Mucosa of gallbladder (tissue), 1 donor: ENCODE data around the gene RFX2. TPM values are rescaled to one million over a fixed set of nuclear protein-coding genes. Genes with fewer than 3 reads are reported as not detected.
"Not testable (repeated sequence)": the region's sequence is repeated elsewhere in the genome, so short reads cannot be mapped to it uniquely, and the experiment has no call there.

Experiments used
- DNase-seq: peaks from one replicate; pipeline ENCODE4 v3.0.0-alpha.2; 2020; ENCODE audit warnings: low spot score
- total RNA-seq: library from RNA; stranded (reverse); gene quantifications from one replicate; pipeline ENCODE4 v1.2.1, GENCODE V29; 2021
- donor health status: DM: no; HTN: no; CAD: no.

The RFX2 gene
- total RNA-seq, 1 donor from 2014 or later: 8.6 TPM

DNA sequence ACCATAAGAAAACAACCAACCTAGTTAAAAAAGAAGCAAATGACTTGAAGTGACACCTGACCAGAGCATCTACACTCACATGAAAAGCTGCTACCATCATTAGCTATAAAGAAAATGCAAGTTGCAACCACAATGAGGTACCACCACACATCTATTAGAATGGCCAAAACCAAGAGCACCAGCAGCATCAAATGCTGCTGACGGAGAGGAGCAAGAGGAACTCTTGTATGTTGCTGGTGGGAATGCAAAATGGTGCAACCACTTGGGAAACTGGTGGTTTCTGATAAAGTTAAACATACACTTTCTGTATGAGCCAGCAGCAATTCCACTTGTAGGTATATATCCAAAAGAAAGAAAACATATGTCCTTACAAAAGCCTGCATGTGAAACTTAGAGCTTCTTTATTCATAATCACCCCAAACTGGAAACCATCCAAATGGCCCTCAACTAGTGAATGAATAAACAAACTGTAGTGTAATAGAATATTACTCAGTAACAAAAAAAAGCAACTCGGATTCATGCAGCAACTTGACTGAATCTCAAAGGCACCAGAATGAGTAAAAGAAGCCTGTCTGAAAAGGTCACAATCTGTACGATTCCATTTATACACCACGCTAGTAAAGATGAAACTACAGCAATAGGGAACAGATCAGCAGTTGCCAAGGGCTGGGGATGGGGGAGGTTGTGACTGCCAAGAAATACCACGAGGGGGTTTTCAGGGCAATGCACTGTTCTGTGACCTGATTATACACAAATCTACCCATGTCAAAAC lies 71.5 kb downstream of the RFX2 start:
- no peak for DNase-seq

DNA sequence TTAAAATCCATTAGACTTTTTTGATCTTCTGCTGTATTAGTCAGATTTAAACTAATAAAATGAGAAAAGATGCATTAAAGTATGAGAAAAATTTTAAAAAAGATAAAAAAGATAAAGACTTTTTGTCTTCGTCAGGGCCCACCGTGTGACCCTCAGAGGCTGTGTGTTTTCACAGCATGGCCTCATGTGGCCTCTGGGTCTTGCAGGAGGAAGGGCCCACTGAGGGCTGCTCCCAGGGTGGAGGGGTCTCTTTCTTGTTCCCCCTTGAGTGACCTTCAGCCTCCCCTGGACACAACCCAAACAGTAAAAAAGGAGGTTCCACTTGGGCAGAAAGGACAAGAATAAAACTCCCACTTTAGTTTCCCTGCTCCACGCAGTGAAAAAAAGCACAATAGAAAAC lies 75.3 kb downstream of the RFX2 start:
- DNase-seq: no peak

DNA sequence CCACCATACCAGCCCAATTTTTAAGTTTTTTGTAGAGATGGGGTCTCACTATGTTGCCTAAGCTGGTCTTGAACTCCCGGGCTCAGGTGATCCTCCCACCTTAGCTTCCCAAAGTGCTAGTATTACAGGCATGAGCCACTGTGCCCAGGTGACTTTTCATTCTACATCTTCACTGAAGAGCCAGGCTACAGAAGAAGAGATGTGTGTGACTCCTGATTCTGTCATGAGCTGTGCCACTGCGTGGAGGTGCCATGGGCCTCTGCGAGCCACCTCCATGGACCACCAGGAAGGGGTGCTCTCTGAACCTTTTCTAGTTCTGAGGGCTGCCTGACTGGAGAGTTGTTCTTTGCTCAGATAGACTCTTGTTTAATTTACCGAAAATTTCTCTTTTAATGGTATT lies 75.8 kb downstream of the RFX2 start:
- DNase-seq: no peak

DNA sequence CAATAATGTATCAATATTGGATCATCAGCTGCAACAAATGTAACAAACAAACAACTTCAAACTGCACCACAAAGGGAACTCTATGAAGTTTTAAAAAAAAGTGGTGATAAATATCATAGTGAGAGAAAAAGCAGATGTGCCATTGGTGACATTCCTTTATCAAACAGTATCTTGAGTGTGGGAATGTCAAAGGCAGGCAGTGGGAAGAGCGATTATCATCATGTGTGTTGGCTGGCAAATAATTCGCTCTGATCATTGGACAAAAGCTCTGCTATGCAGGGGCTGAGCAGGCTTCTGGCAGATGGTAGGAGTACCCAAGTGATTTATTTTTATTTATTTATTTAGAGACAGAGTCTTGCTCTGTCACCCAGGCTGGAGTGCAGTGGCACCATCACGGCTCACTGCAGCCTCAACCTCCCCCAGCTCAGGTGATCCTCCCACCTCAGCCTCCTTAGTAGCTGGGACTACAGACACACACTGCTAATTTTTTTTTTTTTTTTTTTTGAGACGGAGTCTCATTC lies 76.5 kb downstream of the RFX2 start:
- no peak for DNase-seq

DNA sequence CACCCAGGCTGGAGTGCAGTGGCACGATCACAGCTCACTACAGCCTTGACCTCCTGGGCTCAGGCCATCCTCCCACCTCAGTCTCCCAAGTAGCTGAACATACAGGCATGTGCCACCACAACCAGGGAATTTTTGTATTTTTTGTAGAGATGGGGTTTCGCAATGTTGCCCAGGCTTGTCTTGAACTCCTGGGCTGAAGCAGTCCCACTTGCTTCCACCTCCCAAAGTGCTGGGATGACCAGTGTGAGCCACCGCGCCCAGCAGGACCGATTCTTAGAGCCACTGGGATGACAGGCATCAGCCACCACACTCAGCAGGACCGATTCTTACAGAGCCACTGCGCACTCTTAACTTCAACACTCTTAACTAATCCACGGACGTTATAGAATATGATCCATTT lies 77.5 kb downstream of the RFX2 start:
- no peak for DNase-seq

DNA sequence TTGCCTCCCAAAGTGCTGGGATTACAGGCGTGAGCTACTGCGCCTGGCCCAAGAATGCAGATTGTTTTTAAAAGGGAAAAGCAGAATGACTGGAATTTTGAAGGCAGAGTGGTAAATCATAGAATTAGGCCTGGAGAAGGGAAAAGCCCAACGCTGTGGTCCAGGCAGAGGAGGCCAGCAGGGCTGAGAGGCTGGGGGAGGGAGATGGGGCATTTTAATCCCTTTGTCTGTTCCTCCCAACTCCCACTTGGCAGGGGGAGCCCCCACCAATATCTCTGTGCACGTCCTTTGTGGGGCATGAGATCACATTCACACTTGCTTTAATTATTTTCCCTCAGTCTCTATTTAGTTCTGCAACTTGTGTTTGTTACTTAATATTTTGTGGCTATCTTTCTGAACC lies 77.9 kb downstream of the RFX2 start:
- DNase-seq: no peak

DNA sequence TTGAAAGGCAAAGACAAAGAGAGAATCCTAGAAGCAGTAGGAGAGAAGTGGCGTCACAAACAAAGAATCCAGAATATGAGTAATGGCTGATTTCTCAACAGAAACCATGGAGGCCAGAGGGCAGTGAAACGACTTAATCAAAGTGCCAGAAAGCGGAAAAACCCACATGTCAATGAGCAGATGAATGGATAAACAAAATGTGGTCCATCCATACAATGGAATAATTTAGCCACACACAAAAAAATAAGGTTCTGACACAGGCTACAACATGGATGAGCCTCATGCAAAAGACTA lies 80.1 kb downstream of the RFX2 start:
- no peak for DNase-seq

DNA sequence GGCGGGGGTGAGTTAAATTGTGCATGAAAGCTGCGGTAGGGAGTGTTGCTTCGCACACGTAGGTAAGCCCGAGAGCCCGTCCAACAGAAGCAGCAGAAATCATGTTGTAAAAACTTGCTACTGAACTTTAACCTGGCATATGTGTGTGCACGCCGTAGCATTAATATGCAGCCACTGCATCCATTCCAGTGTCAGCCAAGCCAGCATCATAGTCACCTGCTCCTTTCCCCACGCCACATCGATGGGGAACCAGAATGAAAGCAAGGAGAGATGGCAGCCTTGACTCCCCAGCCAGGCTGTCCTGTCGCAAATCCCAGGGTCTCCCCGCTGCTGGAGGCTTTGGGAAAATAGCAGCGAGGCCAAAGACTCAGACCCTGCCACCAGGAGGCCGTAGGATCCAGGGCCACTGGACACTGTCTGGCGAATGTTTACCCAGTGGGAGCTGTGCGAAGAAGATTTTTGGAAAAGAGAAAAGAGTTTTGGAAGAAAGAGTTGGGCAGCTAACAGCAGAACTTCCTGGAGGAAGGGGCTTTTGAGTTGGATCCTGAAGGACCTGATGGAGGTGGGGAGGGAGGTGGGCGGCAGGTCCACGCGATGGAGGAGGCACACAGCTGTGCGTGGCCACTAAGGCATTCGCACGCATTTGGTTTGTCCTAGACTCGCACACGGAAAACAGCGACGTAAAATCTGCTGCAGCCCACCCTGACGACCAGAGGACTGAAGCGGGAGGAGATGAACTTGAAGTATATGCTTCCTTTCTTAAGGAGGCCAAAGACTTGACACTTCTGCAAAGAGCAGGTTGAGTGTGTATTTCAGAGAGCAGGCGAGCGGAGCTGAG lies 83.7 kb downstream of the RFX2 start:
- DNase-seq: no peak

DNA sequence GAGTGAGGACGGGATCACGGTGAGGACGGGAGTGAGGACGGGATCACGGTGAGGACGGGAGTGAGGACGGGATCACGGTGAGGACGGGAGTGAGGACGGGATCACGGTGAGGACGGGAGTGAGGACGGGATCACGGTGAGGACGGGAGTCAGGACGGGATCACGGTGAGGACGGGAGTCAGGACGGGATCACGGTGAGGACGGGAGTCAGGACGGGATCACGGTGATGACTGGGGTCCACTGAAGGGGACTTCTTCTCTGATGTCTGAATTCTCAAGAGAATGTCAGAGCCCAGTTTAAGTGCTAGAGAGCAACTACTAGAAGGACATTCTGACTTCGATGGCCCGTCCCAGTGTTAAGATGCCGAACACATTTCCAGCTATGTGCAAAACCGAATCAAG lies 85.5 kb downstream of the RFX2 start:
- DNase-seq: not testable (repeated sequence)

DNA sequence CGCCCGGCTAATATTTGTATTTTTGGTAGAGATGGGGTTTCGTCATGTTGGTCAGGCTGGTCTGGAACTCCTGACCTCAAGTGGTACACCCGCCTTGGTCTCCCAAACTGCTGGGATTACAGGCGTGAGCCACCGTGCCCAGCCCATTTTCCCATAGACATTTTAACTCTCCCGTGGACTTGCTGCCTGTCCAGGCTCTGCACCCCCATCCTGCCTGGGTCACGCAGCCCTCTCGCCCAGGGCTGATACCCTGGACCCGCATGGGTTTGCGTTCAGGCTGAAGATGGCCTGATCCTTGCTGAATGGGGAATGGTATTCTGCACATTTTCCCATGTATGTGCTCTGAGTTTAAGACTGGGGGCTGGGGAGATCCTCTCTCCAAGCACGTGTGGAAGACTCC lies 86.4 kb downstream of the RFX2 start:
- no peak for DNase-seq

DNA sequence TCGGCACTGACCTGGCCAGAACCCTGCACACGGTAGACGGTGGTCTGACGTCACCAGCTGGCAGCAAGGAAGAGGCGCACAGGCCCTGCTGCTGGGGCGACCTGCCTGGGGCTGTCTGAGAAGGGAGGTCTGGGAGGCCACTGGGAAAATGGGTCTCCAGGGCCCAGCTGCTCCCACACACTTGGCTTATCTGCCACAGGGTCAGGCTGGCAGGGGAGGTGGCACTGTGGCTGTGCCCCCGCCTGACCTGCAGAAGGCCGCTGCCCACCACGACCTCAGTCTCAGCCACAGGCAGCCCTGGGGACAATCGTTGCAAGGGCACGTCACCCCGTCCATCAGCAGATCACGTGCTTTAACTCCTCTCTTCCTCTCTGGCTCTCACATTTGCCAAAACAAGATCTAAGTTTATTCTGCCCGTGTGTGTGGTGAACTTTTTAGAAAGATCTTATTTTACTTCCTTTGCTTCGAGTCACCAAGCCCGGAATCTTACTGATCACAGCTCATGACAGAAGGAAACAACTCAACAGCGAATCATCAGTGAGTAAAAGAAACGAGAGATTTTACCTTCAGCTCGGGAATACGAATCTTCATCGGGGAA lies 87.1 kb downstream of the RFX2 start:
- no peak for DNase-seq

DNA sequence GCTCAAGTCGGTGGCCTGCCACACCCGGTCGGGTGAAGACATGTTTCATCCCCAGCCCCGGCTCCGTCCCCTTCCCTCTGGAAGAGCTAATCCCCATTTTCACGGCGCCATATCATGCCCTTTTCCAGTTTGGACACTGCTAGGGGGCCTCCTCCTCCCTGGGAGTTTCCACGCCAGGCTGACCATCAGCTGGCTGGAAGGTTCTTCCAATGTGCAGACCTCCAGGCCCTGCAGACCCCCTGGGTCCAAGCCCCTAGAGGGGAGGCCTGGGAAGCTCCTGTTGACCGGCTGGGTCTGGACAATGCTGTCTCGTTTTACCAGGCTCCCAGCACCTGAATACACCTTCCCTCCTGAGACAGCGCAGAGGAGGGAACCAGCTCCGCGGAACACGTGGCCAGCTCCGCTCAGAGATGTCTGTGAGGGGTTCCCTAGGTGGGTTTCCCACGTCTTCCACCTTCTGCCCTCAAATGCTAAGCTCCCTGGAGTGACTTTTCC lies 87.7 kb downstream of the RFX2 start:
- DNase-seq: no peak

DNA sequence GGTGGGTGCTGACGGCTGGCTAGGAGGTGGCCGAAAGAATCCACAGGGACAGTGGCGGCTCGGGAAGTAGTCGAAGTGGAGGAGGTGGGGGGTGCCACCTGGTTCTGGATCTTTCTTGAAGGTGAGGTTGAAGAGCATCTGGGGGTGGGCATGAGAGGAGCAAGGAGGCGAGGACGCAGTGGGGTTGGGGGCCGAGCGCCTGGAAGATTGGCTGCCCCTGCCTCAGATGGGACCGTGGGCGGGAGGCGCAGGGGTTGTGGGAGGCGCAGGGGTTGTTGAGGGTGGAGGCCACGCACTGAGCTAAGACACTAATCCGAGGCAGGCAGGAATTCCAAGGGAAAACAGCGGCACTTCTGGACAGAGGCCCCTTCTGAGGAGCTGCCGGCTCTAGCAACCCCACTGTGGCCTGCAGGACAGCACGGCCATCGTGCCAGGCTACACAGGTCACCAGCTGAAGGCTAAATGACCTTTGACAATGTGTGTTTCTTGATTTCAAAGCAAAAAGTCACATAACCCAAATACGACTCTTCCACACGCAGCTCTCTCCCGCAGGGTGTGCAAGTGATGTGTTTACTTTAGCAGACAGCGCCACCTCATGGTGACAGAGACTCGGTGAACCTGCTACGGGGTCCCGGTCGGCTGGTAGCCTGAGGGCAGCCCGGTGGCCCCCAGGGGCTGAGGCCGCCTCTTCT lies 88.3 kb downstream of the RFX2 start:
- peak; percentile 79 for DNase-seq

DNA sequence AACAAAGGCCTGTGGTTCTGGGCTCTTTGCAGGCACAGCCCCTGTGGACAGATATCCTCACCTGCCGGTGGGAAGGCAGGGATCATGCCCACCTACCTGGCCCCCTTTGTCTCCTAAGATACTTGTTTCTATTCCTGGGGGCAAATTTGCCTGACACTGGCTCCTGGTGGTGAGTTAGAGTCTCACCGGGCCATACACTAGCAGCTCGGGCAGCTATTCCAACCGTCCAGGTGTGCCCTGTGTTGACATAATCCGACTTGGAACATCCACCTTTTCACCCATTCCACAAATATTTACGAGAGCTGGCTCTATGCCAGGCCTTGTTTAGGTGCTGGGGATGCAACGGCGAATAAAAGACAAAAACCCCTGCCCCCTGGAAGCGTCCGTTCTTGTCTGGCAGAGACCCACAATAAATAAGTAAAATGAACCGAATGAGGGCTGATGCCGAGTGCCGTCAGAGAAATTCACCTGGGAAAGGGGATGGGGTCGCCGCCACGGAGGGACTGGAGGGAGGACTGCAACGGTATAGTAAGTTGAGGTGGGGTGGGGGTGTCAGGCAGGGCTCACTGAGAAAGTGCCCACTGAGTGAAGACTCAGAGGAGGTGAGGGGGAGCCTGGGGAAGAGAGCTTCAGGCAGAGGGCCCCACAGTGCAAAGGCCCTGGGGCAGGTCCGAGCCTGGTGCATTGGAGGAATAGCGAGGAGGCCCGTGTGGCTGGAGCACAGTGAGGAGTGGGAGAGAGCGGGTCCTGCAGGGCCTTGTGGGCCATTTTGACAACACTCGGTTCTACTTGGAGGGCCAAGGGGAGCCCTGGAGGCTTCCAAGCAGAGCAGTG lies 89.1 kb downstream of the RFX2 start:
- DNase-seq: no peak

DNA sequence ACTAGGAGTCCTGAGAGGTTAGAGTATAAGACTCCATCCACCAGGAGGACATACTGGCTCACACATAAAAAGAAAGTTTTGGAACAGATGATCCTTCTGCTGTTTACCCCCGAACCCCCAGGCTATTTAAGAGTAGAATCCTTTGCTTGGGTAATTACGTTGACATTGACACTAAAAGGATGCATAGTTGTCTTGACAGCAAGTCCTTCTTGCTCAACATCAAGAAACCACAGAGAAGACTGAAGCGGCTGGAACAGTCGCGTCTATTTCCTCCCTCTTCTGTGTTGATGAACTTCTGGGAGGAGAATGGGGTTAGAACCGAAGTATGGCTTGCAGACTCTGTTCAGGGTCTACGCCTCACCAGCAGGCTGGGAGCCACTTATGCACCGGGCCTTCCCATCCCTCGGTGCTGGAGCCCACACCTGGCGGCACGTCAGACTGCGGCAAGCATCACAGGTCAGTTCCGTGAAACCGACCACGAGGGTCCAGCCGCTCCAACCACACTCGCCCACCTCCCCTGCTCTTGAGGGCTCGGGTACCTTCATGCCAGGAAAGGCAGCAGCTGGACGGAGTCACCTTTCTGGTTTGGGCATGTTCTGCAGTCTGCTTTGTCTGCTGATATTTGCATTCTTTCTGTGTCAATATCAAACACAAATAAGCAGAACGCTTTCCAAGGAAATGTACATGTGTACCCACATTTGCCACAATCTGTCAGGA lies 90.0 kb downstream of the RFX2 start:
- DNase-seq: no peak

DNA sequence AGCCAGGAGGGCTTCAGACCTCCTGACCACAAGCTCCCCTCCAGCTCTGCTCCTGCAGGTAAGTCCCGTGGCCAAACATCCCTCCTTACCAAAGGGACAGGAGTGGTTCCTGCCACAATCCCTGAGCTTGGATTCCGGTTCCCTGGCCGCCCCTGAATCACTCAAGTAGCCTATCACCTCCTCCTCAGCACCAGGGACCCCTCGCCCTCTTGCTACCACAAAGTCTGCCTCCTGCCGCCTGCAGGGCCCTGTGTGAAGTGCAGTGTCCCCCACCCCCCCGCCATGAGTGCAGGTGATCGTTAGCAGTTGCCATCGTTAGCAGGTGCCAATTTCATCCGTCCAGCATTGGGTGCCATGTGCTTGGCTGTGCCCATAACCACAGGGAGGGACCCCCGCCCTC lies 91.5 kb downstream of the RFX2 start:
- DNase-seq: no peak

DNA sequence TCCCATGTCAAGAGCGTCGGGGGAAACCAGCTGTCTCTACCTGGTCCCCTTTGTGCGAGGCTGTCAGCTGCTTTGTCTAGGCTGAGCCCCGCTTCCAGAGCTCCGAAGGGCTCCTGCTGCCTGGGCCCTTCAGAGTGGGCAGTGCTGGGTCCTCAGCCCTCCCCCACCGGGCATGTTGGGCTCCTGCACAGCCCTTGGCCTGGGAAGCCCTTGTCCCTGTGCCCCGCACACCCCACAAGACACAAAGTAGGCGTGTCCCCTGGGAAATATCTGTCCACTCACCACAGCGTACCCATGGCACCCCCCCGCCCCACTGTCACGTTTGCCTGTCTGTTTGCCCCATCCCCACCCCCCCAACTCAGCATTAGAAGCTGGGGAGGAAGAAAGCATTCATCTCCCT lies 92.7 kb downstream of the RFX2 start:
- DNase-seq: no peak

DNA sequence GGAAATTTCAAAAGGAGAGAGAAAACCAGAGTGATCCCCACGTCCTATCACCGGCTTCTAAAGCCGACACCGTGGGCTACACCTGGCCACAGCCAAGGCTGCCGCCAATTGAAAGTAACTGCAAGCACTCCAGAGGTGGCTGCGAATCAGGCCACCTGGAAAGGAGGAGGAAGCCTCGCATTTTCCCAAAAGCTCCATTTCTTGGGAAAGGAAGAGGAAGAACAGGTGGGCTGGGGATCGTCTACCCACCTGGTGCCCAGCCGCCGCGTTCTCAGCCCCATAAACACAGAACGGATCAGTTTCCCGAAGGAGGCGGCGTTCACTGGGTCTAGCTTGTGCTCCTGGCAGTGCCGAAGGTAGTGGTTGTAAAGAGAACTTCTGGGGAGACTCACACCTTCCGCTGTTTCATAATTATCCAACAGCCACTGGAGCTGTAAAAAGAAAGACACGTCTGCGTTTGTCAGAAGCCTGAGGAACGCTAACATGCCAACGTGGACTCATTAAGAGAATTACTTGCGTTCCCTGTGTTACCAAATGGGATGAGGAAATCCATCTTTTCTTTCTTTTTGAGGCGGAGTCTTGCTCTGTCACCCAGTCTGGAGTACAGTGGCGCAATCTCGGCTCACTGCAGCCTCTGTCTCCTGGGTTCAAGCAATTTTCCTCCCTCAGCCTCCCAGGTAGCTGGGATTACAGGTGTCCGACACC lies 94.3 kb downstream of the RFX2 start:
- DNase-seq: no peak

DNA sequence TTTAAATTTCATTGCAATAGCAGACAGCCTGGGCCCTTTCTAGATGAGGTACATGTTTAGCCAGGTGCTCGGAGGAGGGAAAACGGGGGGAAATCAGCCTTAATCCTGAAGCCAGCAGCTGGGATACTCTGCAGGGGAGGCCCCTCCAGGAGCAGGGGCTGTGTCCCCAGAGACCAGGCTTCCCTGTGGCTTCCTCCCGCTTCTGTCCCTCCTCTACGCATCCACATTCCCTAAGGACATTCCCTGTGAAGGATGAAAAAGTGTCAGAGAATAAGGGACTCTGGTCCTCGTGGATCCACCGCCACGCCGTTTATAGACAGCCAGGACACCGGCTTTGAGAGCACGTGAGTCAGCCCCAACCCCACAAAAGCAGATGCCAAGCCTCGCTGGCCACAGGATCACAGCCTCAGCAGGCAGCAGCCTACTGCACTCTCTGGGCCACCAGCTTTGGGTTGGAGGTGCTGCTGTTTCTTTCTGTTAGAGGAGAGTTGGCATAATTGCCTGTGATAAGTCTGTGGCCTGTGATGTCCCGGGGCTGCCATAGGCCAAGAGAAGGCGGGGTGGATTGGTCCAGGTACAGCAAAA lies 95.7 kb downstream of the RFX2 start:
- DNase-seq: no peak
